Liver (tissue), 9 donors: ENCODE measurements around the gene DTYMK. TPM values are rescaled to one million over a fixed set of nuclear protein-coding genes. Genes with fewer than 3 reads are reported as not detected.

Experiments used
- DNase-seq: peaks from one replicate; pipeline ENCODE4 v3.0.0-alpha.2; 2017; ENCODE audit warnings: low spot score
- H3K27ac ChIP-seq, 2 donors: one replicate each; pipeline ENCODE4 v1.7.0; 2013; ENCODE audit warnings: inconsistent platforms in 2 of 2, low read length in 2 of 2, control low read depth in 1 of 2, low read depth in 1 of 2, mild to moderate bottlenecking in 1 of 2
- H3K27me3 ChIP-seq, 4 donors: one replicate each; pipeline versions ENCODE4 v1.6.1 to v1.7.0; 2013; ENCODE audit warnings: low read length in 3 of 4, inconsistent platforms in 1 of 4, mild to moderate bottlenecking in 1 of 4, moderate library complexity in 1 of 4; ENCODE audit not compliant: control insufficient read depth in 4 of 4, insufficient read depth in 4 of 4
- H3K36me3 ChIP-seq, 4 donors: one replicate each; pipeline versions ENCODE4 v1.6.1 to v1.7.0; 2013; ENCODE audit warnings: low read length in 3 of 4, mild to moderate bottlenecking in 3 of 4, low read depth in 1 of 4, moderate library complexity in 1 of 4; ENCODE audit not compliant: control insufficient read depth in 4 of 4, insufficient read depth in 3 of 4
- H3K4me1 ChIP-seq, 4 donors: one replicate each; pipeline versions ENCODE4 v1.6.1 to v1.7.0; 2013; ENCODE audit warnings: low read length in 3 of 4, mild to moderate bottlenecking in 3 of 4, moderate library complexity in 1 of 4; ENCODE audit not compliant: control insufficient read depth in 4 of 4, insufficient read depth in 4 of 4
- H3K4me3 ChIP-seq, 3 donors: one replicate each; pipeline versions ENCODE4 v1.6.1 to v1.7.0; 2013; ENCODE audit warnings: low read length in 3 of 3, control low read depth in 1 of 3, low read depth in 1 of 3, mild to moderate bottlenecking in 1 of 3
- H3K9ac ChIP-seq, 2 donors: one replicate each; pipeline ENCODE4 v1.7.0; 2013; ENCODE audit warnings: low read length in 2 of 2, mild to moderate bottlenecking in 2 of 2, moderate library complexity in 2 of 2, control low read depth in 1 of 2, low read depth in 1 of 2
- H3K9me3 ChIP-seq, 4 donors: one replicate each; pipeline versions ENCODE4 v1.6.1 to v1.7.0; 2013; ENCODE audit warnings: low read length in 3 of 4; ENCODE audit not compliant: control insufficient read depth in 4 of 4
- ATF3 ChIP-seq: IDR thresholded peaks from 2 replicates; pipeline ENCODE4 v1.6.1; 2016; ENCODE audit warnings: antibody characterized with exemption
- CTCF ChIP-seq: fragments of 150-350 bp; IDR thresholded peaks from 2 replicates; pipeline ENCODE4 v1.5.1; 2017; ENCODE audit warnings: improper control_type of control experiment, low read depth, low read length; ENCODE audit not compliant: missing input control
- EGR1 ChIP-seq, 2 donors: IDR thresholded peaks; 2 replicates each; pipeline ENCODE4 v1.6.1; 2016 to 2018; ENCODE audit warnings: antibody characterized with exemption in 2 of 2, low read depth in 2 of 2
- FOXA1 ChIP-seq: IDR thresholded peaks from 2 replicates; pipeline ENCODE4 v1.6.1; 2016; ENCODE audit warnings: antibody characterized with exemption
- FOXA2 ChIP-seq: IDR thresholded peaks from 2 replicates; pipeline ENCODE4 v1.6.1; 2016; ENCODE audit warnings: antibody characterized with exemption
- GABPA ChIP-seq, 2 donors: IDR thresholded peaks in 1 of 2; conservative IDR thresholded peaks in 1 of 2; 2 replicates each; pipeline ENCODE4 v1.6.1; 2016; ENCODE audit warnings: antibody characterized with exemption in 2 of 2, mild to moderate bottlenecking in 1 of 2, moderate library complexity in 1 of 2
- HNF4G ChIP-seq: IDR thresholded peaks from 2 replicates; pipeline ENCODE4 v1.6.1; 2016; ENCODE audit warnings: antibody characterized with exemption
- MAX ChIP-seq: IDR thresholded peaks from 2 replicates; pipeline ENCODE4 v1.6.1; 2016; ENCODE audit warnings: antibody characterized with exemption
- RAD21 ChIP-seq, 2 donors: IDR thresholded peaks; 2 replicates each; pipeline ENCODE4 v1.6.1; 2016; ENCODE audit warnings: antibody characterized with exemption in 2 of 2, mild to moderate bottlenecking in 2 of 2
- RXRA ChIP-seq, 2 donors: IDR thresholded peaks; 2 replicates each; pipeline ENCODE4 v1.6.1; 2017 to 2018; ENCODE audit warnings: antibody characterized with exemption in 2 of 2, mild to moderate bottlenecking in 1 of 2
- SP1 ChIP-seq: IDR thresholded peaks from 2 replicates; pipeline ENCODE4 v1.6.1; 2018; ENCODE audit warnings: antibody characterized with exemption, mild to moderate bottlenecking
- TAF1 ChIP-seq: conservative IDR thresholded peaks from 2 replicates; pipeline ENCODE4 v1.6.1; 2016; ENCODE audit warnings: antibody characterized with exemption, mild to moderate bottlenecking
- YY1 ChIP-seq: IDR thresholded peaks from 2 replicates; pipeline ENCODE4 v1.6.1; 2016; ENCODE audit warnings: antibody characterized with exemption, mild to moderate bottlenecking
- WGBS: extraction: QIAGEN DNeasy Blood & Tissue Kit; methylation state at CpG from one replicate; pipeline ENCODE4 v1.1.7; 2013; 5-methylcytosine and 5-hydroxymethylcytosine counted together
- polyA plus RNA-seq, 2 donors: library from polyadenylated mRNA; stranded (reverse) in 1 of 2; unstranded in 1 of 2; fragments of 200-250 nt in 1 of 2; fragments of >200 nt in 1 of 2; fragmentation: Nextera tagmentation in 1 of 2; extraction: Ambion mirVana in 1 of 2; gene quantifications; one replicate each; pipeline versions ENCODE4 v1.2.1 to v1.2.3, GENCODE V29; 2013 to 2015
- total RNA-seq, 2 donors: library from RNA; depleted of rRNA; stranded (reverse); fragments of >200 nt; gene quantifications; one replicate each; pipeline ENCODE4 v1.2.3, GENCODE V29; 2014
- donor health status: healthy.
- donor health status: healthy.
- donor health status: healthy.
- donor health status: healthy.
- donor health status: healthy.

DTYMK gene
- total and polyA plus RNA-seq, 4 donors, result 5.5 to 17.7 (median 14.5) TPM

GRCh38 chr2:241702155-241703031 lies 15.8 kb upstream of the DTYMK start:
- Histone ChIP-seq H3K27me3 (no peaks in the 10 kb centered on the region), H3K9ac (peak overlapping the region in 1 of 2 donors; percentile 28), H3K4me1 (peaks cover 1 to 20% (median 9%) of the 10 kb centered on the region in 4 donors), H3K4me3 (peak overlapping the region; percentile 20 to 91 (median 78)), H3K36me3 (peaks cover 5 to 17% (median 9%) of the 10 kb centered on the region in 4 donors), H3K27ac (peak overlapping the region; percentile 76 to 92), H3K9me3 (no peaks in the 10 kb centered on the region)
- under 1% methylated on average over 97 of the region's 98 CpGs for WGBS
- peak; percentile 89 for DNase-seq
- TF ChIP-seq FOXA2 (no peak), CTCF (peak; percentile 34), ATF3 (no peak), GABPA (IDR thresholded peaks at IDR 0.05 in 1 of 2, conservative IDR thresholded peaks at IDR 0.05 in 1 of 2) (no peak), RAD21 (IDR thresholded peaks at IDR 0.05) (peak in 1 of 2 donors; percentile 16), EGR1 (IDR thresholded peaks at IDR 0.05; ENCODE audit: low read depth in 2 of 2) (peak in 1 of 2 donors; percentile 18)

- Histone ChIP-seq H3K9me3 (no peaks in the 10 kb centered on the region), H3K4me3 (peak within 1 kb of the TSS; percentile 61 to 91 (median 78)), H3K27ac (peak within 1 kb of the TSS; percentile 76 to 92), H3K9ac (peak within 1 kb of the TSS in 1 of 2 donors; percentile 84), H3K36me3 (peaks cover 5 to 11% (median 8%) of the 10 kb centered on the region in 4 donors), H3K4me1 (peaks cover 1 to 20% (median 9%) of the 10 kb centered on the region in 4 donors), H3K27me3 (no peaks in the 10 kb centered on the region)
- under 1% methylated on average over 96 of the region's 96 CpGs for WGBS
- peak; percentile 99 for DNase-seq
- TF ChIP-seq HNF4G (no peak), GABPA (IDR thresholded peaks at IDR 0.05 in 1 of 2, conservative IDR thresholded peaks at IDR 0.05 in 1 of 2) (peak in 1 of 2 donors; percentile 14), YY1 (no peak), MAX (no peak)
Measured at GRCh38 chr2:241701399-241702154, 15.0 kb upstream of the DTYMK start, which contains the start of gene ING5. Gene ING5, plus strand, starts transcription at chr2:241702039. Its CDS starts 27 bp downstream, at chr2:241702066.

GRCh38 chr2:241701149-241701398 lies 14.5 kb upstream of the DTYMK start:
- H3K4me1 ChIP-seq, result peaks cover 1 to 20% (median 9%) of the 10 kb centered on the region in 4 donors
- no peaks in the 10 kb centered on the region for H3K9me3 ChIP-seq
- peak overlapping the region; percentile 61 to 91 (median 78) for H3K4me3 ChIP-seq
- no peak for TF ChIP-seq ATF3
- TF ChIP-seq FOXA2, result no peak
- TF ChIP-seq MAX, result peak; percentile 43
- peak in 1 of 2 donors; percentile 8 for TF ChIP-seq RXRA (IDR thresholded peaks at IDR 0.05)
- no peak for TF ChIP-seq SP1
- no peak for TF ChIP-seq FOXA1
- peak; percentile 42 to 53 for TF ChIP-seq RAD21 (IDR thresholded peaks at IDR 0.05)
- TF ChIP-seq EGR1 (IDR thresholded peaks at IDR 0.05; ENCODE audit: low read depth in 2 of 2), result no peak
- peak; percentile 39 for TF ChIP-seq CTCF
- TF ChIP-seq TAF1, result no peak
- TF ChIP-seq YY1, result peak; percentile 9
- peak overlapping the region; percentile 76 to 92 for H3K27ac ChIP-seq
- no peak overlapping the region for H3K9ac ChIP-seq
- no peak for DNase-seq
- no peaks in the 10 kb centered on the region for H3K27me3 ChIP-seq
- H3K36me3 ChIP-seq, result peaks cover 4 to 9% (median 5%) of the 10 kb centered on the region in 4 donors
- 2% methylated on average over 17 of the region's 17 CpGs for WGBS
